Heart left ventricle (tissue), 16 donors: ENCODE data around the gene SOX8. TPM values are rescaled to one million over a fixed set of nuclear protein-coding genes. Genes with fewer than 3 reads are reported as not detected.

ENCODE experiments used
- ATAC-seq, 4 donors: fragments of 200-7000 bp; cut with Tn5 transposase; one replicate each; pipeline ENCODE4 v1.9.1; 2020 to 2022; ENCODE audit warnings: moderate library complexity in 4 of 4, mild to moderate bottlenecking in 3 of 4, moderate number of reproducible peaks in 1 of 4
- DNase-seq, 5 donors: peaks; one replicate each; pipeline ENCODE4 v3.0.0-alpha.2; 2020
- H3K27ac ChIP-seq, 12 donors: fragments of 200-600 bp; sonication (generic) in 4 of 12; one replicate each; pipeline versions ENCODE4 v1.5.0 to v1.8.0; 2016 to 2022; ENCODE audit warnings: mild to moderate bottlenecking in 2 of 12
- H3K27me3 ChIP-seq, 9 donors: fragments of 200-600 bp; sonication (generic) in 2 of 9; one replicate each; pipeline versions ENCODE4 v1.5.1 to v1.8.0; 2016 to 2022; ENCODE audit warnings: mild to moderate bottlenecking in 3 of 9
- H3K36me3 ChIP-seq, 9 donors: fragments of 200-600 bp; sonication (generic) in 2 of 9; one replicate each; pipeline versions ENCODE4 v1.5.0 to v1.8.0; 2018 to 2022; ENCODE audit warnings: mild to moderate bottlenecking in 2 of 9
- H3K4me1 ChIP-seq, 12 donors: fragments of 200-600 bp; sonication (generic) in 4 of 12; one replicate each; pipeline versions ENCODE4 v1.5.0 to v1.8.0; 2016 to 2022; ENCODE audit warnings: mild to moderate bottlenecking in 3 of 12
- H3K4me3 ChIP-seq, 12 donors: fragments of 200-600 bp; sonication (generic) in 4 of 12; one replicate each; pipeline versions ENCODE4 v1.5.0 to v1.8.0; 2017 to 2022; ENCODE audit warnings: mild to moderate bottlenecking in 9 of 12, moderate library complexity in 4 of 12
- H3K9me3 ChIP-seq, 12 donors: fragments of 200-600 bp; sonication (generic) in 4 of 12; one replicate each; pipeline versions ENCODE4 v1.5.0 to v1.8.0; 2016 to 2022; ENCODE audit warnings: mild to moderate bottlenecking in 1 of 12
- CTCF ChIP-seq, 12 donors: fragments of 200-600 bp; sonication (generic) in 4 of 12; IDR thresholded peaks; one replicate each; pipeline versions ENCODE4 v1.5.0 to v1.8.0; 2018 to 2022; ENCODE audit warnings: antibody characterized with exemption in 12 of 12, mild to moderate bottlenecking in 5 of 12
- POLR2A ChIP-seq, 2 donors: fragments of 450-650 bp; IDR thresholded peaks; one replicate each; pipeline ENCODE4 v1.6.1; 2017; ENCODE audit warnings: antibody characterized with exemption in 2 of 2, mild to moderate bottlenecking in 2 of 2, moderate library complexity in 2 of 2
- WGBS, 4 donors: extraction: QIAGEN DNeasy Blood & Tissue Kit in 2 of 4; methylation state at CpG; one replicate each; pipeline versions ENCODE4 v1.1.5 to v1.1.7; 2013 to 2018; 5-methylcytosine and 5-hydroxymethylcytosine counted together
- intact Hi-C, 10 donors: fragments of 100-400 bp; cut with DNase I; formaldehyde crosslinking; loops; one replicate each; pipeline versions ENCODE4 v1.11.1 to v1.14.2; 2022
- polyA plus RNA-seq, 2 donors: library from polyadenylated mRNA; stranded (reverse); fragments of 200-250 nt; gene quantifications; one replicate each; pipeline ENCODE4 v1.2.3, GENCODE V29; 2013
- total RNA-seq, 9 donors: library from RNA; depleted of rRNA in 2 of 9; stranded (reverse); fragments of >200 nt in 2 of 9; fragmentation: NEBNext Ultra II Directional in 3 of 9; extraction: Animal tissue kit (Norgen Biotek cat#: 25700) in 3 of 9; gene quantifications; one replicate each; pipeline versions ENCODE4 v1.1.0 to v1.2.4, GENCODE V29; 2016 to 2023
- donor health status: ischemic (EF 13 %, LVEDD 7.1; RV severe dilation, severe dysfunction).
- donor health status: healthy with polysubstance abuse.
- donor health status: DM: no; HTN: yes; CAD: no.
- donor health status: DM: no; HTN: no; CAD: no.
- donor health status: ischemic (EF 25% LVEDD 6.9; RV normal size, moderate dysfunction).
- donor health status: ischemic (EF 25% LVEDD 5.7; RV mildly dilated, moderate dysfunction).
- donor health status: healthy.
- donor health status: DM: yes; HTN: yes; CAD: no.
- donor health status: ischemic (EF 35%, LVEDD 5.7; RV mildly dilated, moderate dysfunction).
- donor health status: nonischemic (EF 11% LVEDD 7.7; RV severe dilation, severe dysfunction).
- donor health status: DM: yes; HTN: yes; CAD: no.
- donor health status: PGD.
- donor health status: ischemic (EF 29% LVEDD 5.4; RV normal size, mild dysfunction).
- donor health status: nonischemic (EF 23%, LVEDD 6.1; RV moderate dilation, normal function).

SOX8 gene
- total and polyA plus RNA-seq, 11 donors, result 0.44 to 1.3 (median 0.77) TPM

GRCh38 chr16:983044-984030 lies 1.8 kb downstream of the SOX8 start:
- ATAC-seq, result no peak
- intact Hi-C loops, result no loop called here
- Histone ChIP-seq H3K36me3 (no peaks in the 10 kb centered on the region), H3K9me3 (no peaks in the 10 kb centered on the region), H3K4me3 (peak overlapping the region in 6 of 12 donors; percentile 46 to 67 (median 64)), H3K4me1 (peaks cover 0 to 34% (median 8%) of the 10 kb centered on the region in 12 donors), H3K27ac (no peak overlapping the region), H3K27me3 (peaks cover 0 to 60% (median 30%) of the 10 kb centered on the region in 9 donors)
- no peak for TF ChIP-seq CTCF (IDR thresholded peaks at IDR 0.05)
- TF ChIP-seq POLR2A (IDR thresholded peaks at IDR 0.05), result no peak
- peak in 1 of 5 donors; percentile 61 for DNase-seq
- WGBS, 4 donors, result 62 to 71% (median 67%) methylated on average over 37 to 59 of the region's 59 CpGs

GRCh38 chr16:984121-984694 lies 2.6 kb downstream of the SOX8 start:
- DNase-seq (no peak), ATAC-seq (no peak)
- intact Hi-C loops, result no loop called here
- Histone ChIP-seq H3K27ac (no peak overlapping the region), H3K4me1 (peaks cover 0 to 34% (median 8%) of the 10 kb centered on the region in 12 donors), H3K4me3 (no peak overlapping the region), H3K9me3 (no peaks in the 10 kb centered on the region), H3K27me3 (peaks cover 0 to 61% (median 30%) of the 10 kb centered on the region in 9 donors), H3K36me3 (no peaks in the 10 kb centered on the region)
- WGBS, 4 donors, result 80 to 84% (median 81%) methylated on average over 16 to 22 of the region's 22 CpGs
- TF ChIP-seq POLR2A (IDR thresholded peaks at IDR 0.05), result no peak
- TF ChIP-seq CTCF (IDR thresholded peaks at IDR 0.05), result no peak

GRCh38 chr16:984736-985636 lies 3.4 kb downstream of the SOX8 start:
- intact Hi-C loops, result no loop called here
- H3K27me3 ChIP-seq, result peaks cover 0 to 59% (median 27%) of the 10 kb centered on the region in 9 donors

More at GRCh38 chr16:984736-985636, 3.4 kb downstream of the SOX8 start:
- Histone ChIP-seq H3K9me3 (no peaks in the 10 kb centered on the region), H3K4me1 (peaks cover 0 to 31% (median 6%) of the 10 kb centered on the region in 12 donors), H3K27ac (no peak overlapping the region), H3K36me3 (no peaks in the 10 kb centered on the region), H3K4me3 (no peak overlapping the region)
- ATAC-seq (no peak), DNase-seq (no peak)
- 89 to 93% (median 92%) methylated on average over 57 to 78 of the region's 78 CpGs for WGBS, 4 donors
- no peak for TF ChIP-seq CTCF (IDR thresholded peaks at IDR 0.05)
- TF ChIP-seq POLR2A (IDR thresholded peaks at IDR 0.05), result no peak
